HFFc6 (cell line): Measurements from ENCODE around the gene LYSET. TPM values are rescaled to one million over a fixed set of nuclear protein-coding genes. Genes with fewer than 3 reads are reported as not detected.
"Not testable (repeated sequence)": the region's sequence is repeated elsewhere in the genome, so short reads cannot be mapped to it uniquely, and the experiment has no call there.

ENCODE experiments used
- DNase-seq: peaks from one replicate; pipeline ENCODE4 v3.0.0-alpha.2; 2018
- H3K27ac Mint-ChIP-seq: 2 replicates; pipeline ENCODE4 v1.8.0; 2020; ENCODE audit warnings: mild to moderate bottlenecking, mixed read lengths
- H3K27me3 Mint-ChIP-seq: 2 replicates; pipeline ENCODE4 v1.8.0; 2021; ENCODE audit warnings: mild to moderate bottlenecking, moderate library complexity, mixed read lengths; ENCODE audit not compliant: insufficient read depth
- H3K36me3 Mint-ChIP-seq: 2 replicates; pipeline ENCODE4 v1.8.0; 2021; ENCODE audit warnings: low read depth, mixed read lengths
- H3K4me1 Mint-ChIP-seq: 2 replicates; pipeline ENCODE4 v1.8.0; 2020; ENCODE audit warnings: low read depth, mixed read lengths
- H3K4me3 Mint-ChIP-seq: 2 replicates; pipeline ENCODE4 v1.8.0; 2020; ENCODE audit warnings: mild to moderate bottlenecking, moderate library complexity, mixed read lengths
- H3K9me3 Mint-ChIP-seq: 2 replicates; pipeline ENCODE4 v1.8.0; 2020; ENCODE audit warnings: mild to moderate bottlenecking, mixed read lengths
- CTCF ChIP-seq: fragments of 200-600 bp; sonication (generic); IDR thresholded peaks from 2 replicates; pipeline ENCODE4 v1.5.0; 2021; ENCODE audit warnings: antibody characterized with exemption, mild to moderate bottlenecking
- long read RNA-seq: library from polyadenylated mRNA; unstranded; transcript quantifications from one replicate; pipeline ENCODE4 v2.0.0, GENCODE V29; 2019
- total RNA-seq, 6 experiments: library from RNA; stranded (reverse); fragmentation: NEBNext Ultra II Directional; extraction: Animal tissue kit (Norgen Biotek cat#: 25700); gene quantifications; 2 replicates in 1 of 6; 3 replicates in 5 of 6; pipeline ENCODE4 v1.2.3, GENCODE V29; 2021

The LYSET gene, protein sequence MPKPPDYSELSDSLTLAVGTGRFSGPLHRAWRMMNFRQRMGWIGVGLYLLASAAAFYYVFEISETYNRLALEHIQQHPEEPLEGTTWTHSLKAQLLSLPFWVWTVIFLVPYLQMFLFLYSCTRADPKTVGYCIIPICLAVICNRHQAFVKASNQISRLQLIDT
- total RNA-seq, result 10 to 100 TPM; 10.7 to 14.5 (median 12.8) TPM
- long read RNA-seq, transcript TMEM251-201 (2 exons, 909 nt), result major isoform, 7 of 7 reads
- long read RNA-seq, partial matches to known transcripts, result 0 of 7 reads
- long read RNA-seq, other reads (novel, unspliced or antisense), result 0 of 7 reads

DNA sequence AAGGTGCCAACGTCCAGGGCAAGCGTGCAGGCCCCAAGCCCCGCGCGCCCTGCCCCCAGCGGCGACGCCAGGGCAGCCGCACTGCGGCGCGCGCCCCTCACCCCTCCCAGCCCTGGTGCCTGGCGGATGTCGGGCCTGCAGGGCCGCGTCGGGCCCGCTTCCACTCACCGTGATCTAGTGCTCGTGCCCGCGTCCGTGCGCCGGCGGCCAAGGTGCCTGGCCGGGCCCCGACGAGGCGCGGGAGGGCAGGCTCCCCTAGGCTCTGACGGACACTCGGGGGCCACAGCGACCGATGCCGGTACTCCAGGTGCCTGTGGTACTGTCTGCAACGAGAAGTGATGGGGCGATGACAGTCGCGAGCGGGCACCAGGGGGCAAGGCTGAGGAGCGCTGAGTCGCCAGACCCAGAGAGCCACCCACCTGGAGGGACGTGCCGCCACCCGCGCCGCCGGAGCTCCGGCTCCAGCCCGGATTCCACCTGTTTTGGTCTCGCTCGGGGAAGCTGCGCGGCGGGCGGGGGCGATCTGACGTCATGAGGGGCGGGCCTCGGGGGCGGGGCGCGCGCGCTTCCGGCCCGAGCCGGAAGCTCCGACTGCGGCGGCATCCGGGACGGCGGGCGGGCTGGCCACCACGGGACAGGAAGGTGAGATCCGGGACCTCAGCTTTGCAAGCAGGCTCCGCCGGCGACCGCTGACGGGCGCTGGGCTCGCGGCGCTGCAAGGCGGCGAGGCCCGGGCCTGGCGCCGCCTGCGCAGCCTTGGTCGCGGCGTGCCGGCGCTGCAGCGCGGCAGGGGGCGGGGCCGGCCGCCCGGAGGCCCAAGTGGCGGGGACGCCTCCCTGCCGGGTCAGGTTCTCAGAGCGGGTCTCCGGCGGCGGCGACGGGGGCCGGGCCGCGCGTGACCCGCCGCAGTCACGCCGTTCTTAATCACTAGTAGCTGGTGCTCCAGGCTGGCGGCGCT lies at the start of gene LYSET, which contains the start of gene MOAP1:
LYSET (plus strand) TSS at position 927 of the 958 bp plus-strand sequence. CDS start 89 bp downstream, outside the sequence.
MOAP1 (minus strand) TSS at position 507 of the 958 bp plus-strand sequence. CDS start 655 bp downstream, outside the sequence.
- no peaks in the 10 kb centered on the region for H3K9me3 Mint-ChIP-seq

DNA sequence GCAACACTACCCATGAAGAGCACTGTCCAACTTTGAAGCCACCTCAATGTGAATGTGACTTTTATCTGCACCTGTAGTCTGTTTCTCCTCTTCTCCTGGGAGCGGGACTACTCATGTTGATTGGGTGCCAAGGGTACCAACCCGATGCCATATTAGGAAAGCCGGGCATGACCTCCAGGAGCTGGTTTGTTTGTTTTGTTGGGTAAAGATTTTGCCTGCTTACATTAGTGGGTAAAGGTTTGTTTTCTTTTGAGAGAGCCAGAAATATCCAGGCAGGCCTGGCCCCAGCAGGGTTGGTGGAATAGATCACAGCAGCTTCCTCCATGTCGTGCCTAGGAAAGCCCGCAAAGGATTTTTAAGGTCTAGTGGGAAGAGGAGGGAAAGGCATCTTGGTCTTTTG lies 49.7 kb upstream of the LYSET start:
- TF ChIP-seq CTCF, result no peak
- Mint-ChIP-seq H3K9me3 (no peaks in the 10 kb centered on the region), H3K27ac (no peak overlapping the region), H3K4me3 (no peak overlapping the region), H3K36me3 (no peaks in the 10 kb centered on the region), H3K4me1 (peaks cover 16% of the 10 kb centered on the region), H3K27me3 (peaks cover 8% of the 10 kb centered on the region)
- no peak for DNase-seq

More for the DNA sequence above, at the start of gene LYSET, which contains the start of gene MOAP1:
- Mint-ChIP-seq H3K4me3 (peak within 1 kb of the TSS; percentile 98), H3K27me3 (no peaks in the 10 kb centered on the region), H3K36me3 (peaks cover 9% of the 10 kb centered on the region), H3K4me1 (peaks cover 36% of the 10 kb centered on the region), H3K27ac (peak within 1 kb of the TSS; percentile 95)
- peak; percentile 55 for TF ChIP-seq CTCF
- DNase-seq, result peak; percentile 85

DNA sequence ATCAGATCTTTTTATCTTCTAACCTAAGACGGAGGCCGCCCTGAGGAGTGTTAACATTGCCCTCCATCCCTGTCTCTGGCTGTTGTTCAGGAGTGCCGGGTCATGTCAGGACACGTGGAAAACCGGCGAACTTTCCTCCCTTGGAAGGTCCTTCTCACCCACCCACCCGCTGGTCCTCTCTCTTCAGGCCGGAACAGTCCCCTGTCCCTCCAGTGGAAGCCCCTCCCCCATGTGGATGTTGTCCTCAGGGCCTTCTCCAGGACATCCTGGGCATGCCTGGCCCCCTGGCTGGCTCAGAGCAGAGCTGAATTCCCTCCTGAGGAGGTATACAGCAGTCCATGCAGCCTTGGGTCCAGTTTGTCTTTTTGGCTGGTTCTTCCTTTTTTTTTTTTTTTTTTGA lies 49.1 kb upstream of the LYSET start:
- H3K4me1 Mint-ChIP-seq, result peaks cover 16% of the 10 kb centered on the region
- no peak for DNase-seq
- TF ChIP-seq CTCF, result no peak
- peaks cover 8% of the 10 kb centered on the region for H3K27me3 Mint-ChIP-seq
- H3K4me3 Mint-ChIP-seq, result no peak overlapping the region
- H3K27ac Mint-ChIP-seq, result no peak overlapping the region
- no peaks in the 10 kb centered on the region for H3K36me3 Mint-ChIP-seq
- no peaks in the 10 kb centered on the region for H3K9me3 Mint-ChIP-seq

DNA sequence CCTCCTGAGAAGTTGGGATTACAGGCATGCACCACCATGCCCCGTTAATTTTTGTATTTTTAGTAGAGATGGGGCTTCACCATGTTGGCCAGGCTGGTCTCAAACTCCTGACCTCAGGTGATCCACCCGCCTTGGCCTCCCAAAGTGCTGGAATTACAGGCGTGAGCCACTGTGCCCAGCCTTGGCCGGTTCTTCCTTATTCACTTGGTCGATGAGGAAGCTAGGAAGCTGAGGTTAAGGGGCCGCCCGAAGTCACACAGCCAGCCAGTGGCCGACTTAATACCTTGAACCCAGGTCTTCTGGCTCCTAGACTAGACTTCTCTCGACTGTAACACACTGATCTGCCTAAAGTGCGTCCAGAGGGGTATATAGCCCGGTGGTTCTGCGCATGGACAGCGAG lies 48.6 kb upstream of the LYSET start:
- peaks cover 16% of the 10 kb centered on the region for H3K4me1 Mint-ChIP-seq
- H3K36me3 Mint-ChIP-seq, H3K27ac Mint-ChIP-seq, DNase-seq, H3K4me3 Mint-ChIP-seq, H3K27me3 Mint-ChIP-seq, H3K9me3 Mint-ChIP-seq: not testable (repeated sequence)

DNA sequence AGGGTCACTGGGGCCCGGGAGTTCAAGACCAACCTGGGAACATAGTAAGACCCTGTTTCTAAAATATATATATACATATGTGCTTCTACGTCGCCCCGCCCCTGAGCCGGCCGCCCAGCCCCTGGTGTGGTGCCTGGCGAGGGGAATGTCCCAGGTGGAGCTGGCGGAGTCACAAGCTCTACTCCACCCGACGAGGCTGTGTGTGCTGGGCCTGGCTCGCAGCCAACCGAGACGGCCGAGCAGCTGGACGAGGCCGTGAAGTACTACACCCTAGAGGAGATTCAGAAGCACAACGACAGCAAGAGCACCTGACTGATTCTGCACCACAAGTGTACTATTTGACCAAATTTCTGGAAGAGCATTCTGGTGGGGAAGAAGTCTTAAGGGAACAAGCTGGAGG lies 47.3 kb upstream of the LYSET start:
- no peak for TF ChIP-seq CTCF
- Mint-ChIP-seq H3K36me3 (no peaks in the 10 kb centered on the region), H3K27ac (no peak overlapping the region), H3K27me3 (peaks cover 10% of the 10 kb centered on the region), H3K9me3 (no peaks in the 10 kb centered on the region), H3K4me1 (peaks cover 11% of the 10 kb centered on the region), H3K4me3 (no peak overlapping the region)
- DNase-seq, result no peak
